Activated CD8-positive, alpha-beta T cell treated with anti-CD3 and anti-CD28 coated beads for 36 hours (primary cell): ENCODE measurements around the gene NFE2L1. TPM values are rescaled to one million over a fixed set of nuclear protein-coding genes. Genes with fewer than 3 reads are reported as not detected.

Experiments
- ATAC-seq: fragments of 200-7000 bp; cut with Tn5 transposase; one replicate; pipeline ENCODE4 v1.10.0; 2021; ENCODE audit warnings: mild to moderate bottlenecking, moderate library complexity
- CTCF ChIA-PET: fragments of 350-600 bp; sonication (Branson Sonifier 250); formaldehyde crosslinking; loops from one replicate; lab custom pipeline; 2021; ENCODE audit warnings: antibody characterized with exemption; lab: Charles Lee
- POLR2A ChIA-PET: fragments of 350-600 bp; sonication (Branson Sonifier 250); formaldehyde crosslinking; loops from one replicate; lab custom pipeline; 2021; ENCODE audit warnings: antibody characterized with exemption; lab: Charles Lee
- DNase-seq: peaks from one replicate; pipeline ENCODE4 v3.0.0-alpha.2; 2020
- H3K27ac Mint-ChIP-seq: one replicate; pipeline ENCODE4 v1.8.0; 2021; ENCODE audit warnings: mild to moderate bottlenecking, mixed read lengths
- H3K27me3 Mint-ChIP-seq: one replicate; pipeline ENCODE4 v1.8.0; 2021; ENCODE audit warnings: mixed read lengths
- H3K36me3 Mint-ChIP-seq: one replicate; pipeline ENCODE4 v1.8.0; 2021; ENCODE audit warnings: low read depth, mixed read lengths
- H3K4me1 Mint-ChIP-seq: one replicate; pipeline ENCODE4 v1.8.0; 2021; ENCODE audit warnings: low read depth, mixed read lengths
- H3K4me3 Mint-ChIP-seq: one replicate; pipeline ENCODE4 v1.8.0; 2021; ENCODE audit warnings: mild to moderate bottlenecking, moderate library complexity, mixed read lengths
- H3K9me3 Mint-ChIP-seq: one replicate; pipeline ENCODE4 v1.8.0; 2021; ENCODE audit warnings: mixed read lengths
- intact Hi-C: fragments of 100-400 bp; cut with micrococcal nuclease; formaldehyde crosslinking; loops from one replicate; pipeline ENCODE4 v1.10.0; 2022
- total RNA-seq, 2 experiments: library from RNA; stranded (reverse); gene quantifications; one replicate each; pipeline ENCODE4 v1.2.3, GENCODE V29; 2021
- TF ChIP-seq, protein P1 (sequence below): fragments of 200-600 bp; IDR thresholded peaks from one replicate; pipeline ENCODE4 v1.8.0; 2022; ENCODE audit warnings: antibody characterized with exemption, mild to moderate bottlenecking

The NFE2L1 gene
- total RNA-seq, 2 experiments from 2014 or later: 88.3 to 90.3 TPM

DNA sequence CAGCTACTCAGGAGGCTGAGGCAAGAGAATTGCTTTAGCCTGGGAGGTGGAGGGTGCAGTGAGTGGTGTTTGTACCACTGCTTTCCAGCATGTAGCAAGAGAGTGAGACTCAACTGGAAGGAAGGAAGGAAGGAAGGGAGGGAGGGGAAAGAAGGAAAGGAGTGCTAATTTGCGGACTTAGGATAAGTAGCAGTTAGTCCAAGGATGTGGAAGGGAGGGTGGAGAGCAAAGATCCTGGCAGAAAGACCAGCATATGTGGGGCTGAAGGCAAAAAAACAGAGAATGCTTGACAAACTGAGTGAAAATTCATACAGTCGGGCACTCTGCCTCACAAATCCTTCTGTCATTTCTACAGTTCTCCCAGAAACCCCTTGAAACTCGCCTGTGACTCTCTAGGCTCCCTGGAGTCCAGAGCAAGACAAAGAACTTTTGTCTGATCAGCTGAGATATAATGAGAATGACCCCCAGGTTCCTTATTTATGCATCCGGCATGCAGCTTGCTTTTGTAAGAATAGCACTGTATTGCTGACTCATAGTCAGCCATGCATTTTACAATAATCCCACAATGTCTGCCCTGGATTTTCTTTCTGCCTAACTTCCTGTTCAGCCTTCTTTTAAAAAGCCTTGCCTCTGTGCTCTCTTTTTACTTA, 45.8 kb upstream of the NFE2L1 start:
- POLR2A ChIA-PET: interaction anchor here (1.0 kb wide), 1 partner anchor 31 kb away, joined by 4 read pairs; the partner anchor contains the start of gene CDK5RAP3
- Mint-ChIP-seq H3K36me3 (no peaks in the 10 kb centered on the region), H3K27me3 (peaks cover 12% of the 10 kb centered on the region), H3K9me3 (no peaks in the 10 kb centered on the region), H3K27ac (no peak overlapping the region), H3K4me3 (no peak overlapping the region), H3K4me1 (peaks cover 2% of the 10 kb centered on the region)
- CTCF ChIA-PET: no interaction called here
- DNase-seq: no peak
- TF ChIP-seq, protein P1, sequence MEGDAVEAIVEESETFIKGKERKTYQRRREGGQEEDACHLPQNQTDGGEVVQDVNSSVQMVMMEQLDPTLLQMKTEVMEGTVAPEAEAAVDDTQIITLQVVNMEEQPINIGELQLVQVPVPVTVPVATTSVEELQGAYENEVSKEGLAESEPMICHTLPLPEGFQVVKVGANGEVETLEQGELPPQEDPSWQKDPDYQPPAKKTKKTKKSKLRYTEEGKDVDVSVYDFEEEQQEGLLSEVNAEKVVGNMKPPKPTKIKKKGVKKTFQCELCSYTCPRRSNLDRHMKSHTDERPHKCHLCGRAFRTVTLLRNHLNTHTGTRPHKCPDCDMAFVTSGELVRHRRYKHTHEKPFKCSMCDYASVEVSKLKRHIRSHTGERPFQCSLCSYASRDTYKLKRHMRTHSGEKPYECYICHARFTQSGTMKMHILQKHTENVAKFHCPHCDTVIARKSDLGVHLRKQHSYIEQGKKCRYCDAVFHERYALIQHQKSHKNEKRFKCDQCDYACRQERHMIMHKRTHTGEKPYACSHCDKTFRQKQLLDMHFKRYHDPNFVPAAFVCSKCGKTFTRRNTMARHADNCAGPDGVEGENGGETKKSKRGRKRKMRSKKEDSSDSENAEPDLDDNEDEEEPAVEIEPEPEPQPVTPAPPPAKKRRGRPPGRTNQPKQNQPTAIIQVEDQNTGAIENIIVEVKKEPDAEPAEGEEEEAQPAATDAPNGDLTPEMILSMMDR: no peak
- intact Hi-C loops: no loop called here
- ATAC-seq: no peak

DNA sequence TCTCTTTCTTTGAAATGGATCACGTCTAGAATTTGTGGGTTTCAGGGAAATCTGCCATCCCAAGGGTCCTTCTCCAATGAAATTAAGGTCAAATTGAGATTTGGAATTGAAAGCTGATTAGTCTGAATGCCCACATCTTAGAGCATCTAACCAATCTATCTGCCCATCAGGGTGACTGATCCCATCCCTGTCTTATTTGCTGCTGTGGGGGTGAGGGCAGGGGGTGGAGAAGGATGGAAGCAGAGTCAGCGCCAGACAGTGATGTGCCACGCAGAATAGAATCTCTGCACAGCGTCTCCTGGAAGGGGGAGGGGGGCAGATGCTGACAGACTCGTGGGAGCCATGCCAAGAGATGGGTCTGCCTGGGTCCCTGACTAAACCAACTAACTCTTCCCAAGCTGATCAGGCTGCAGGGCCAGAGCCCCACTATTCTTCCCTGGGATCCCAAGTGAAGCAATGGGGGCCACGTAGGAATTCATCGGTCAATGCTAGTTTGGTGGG, 45.2 kb upstream of the NFE2L1 start:
- no peak for ATAC-seq
- DNase-seq: no peak
- ChIA-PET CTCF (no interaction called here), POLR2A (interaction anchor here (1.0 kb wide), 1 partner anchor 32 kb away, joined by 4 read pairs; the partner anchor contains the start of gene CDK5RAP3)
- Mint-ChIP-seq H3K27ac (no peak overlapping the region), H3K36me3 (no peaks in the 10 kb centered on the region), H3K27me3 (peaks cover 12% of the 10 kb centered on the region), H3K9me3 (no peaks in the 10 kb centered on the region), H3K4me1 (peaks cover 2% of the 10 kb centered on the region), H3K4me3 (no peak overlapping the region)
- intact Hi-C loops: no loop called here
- TF ChIP-seq, protein P1: no peak

DNA sequence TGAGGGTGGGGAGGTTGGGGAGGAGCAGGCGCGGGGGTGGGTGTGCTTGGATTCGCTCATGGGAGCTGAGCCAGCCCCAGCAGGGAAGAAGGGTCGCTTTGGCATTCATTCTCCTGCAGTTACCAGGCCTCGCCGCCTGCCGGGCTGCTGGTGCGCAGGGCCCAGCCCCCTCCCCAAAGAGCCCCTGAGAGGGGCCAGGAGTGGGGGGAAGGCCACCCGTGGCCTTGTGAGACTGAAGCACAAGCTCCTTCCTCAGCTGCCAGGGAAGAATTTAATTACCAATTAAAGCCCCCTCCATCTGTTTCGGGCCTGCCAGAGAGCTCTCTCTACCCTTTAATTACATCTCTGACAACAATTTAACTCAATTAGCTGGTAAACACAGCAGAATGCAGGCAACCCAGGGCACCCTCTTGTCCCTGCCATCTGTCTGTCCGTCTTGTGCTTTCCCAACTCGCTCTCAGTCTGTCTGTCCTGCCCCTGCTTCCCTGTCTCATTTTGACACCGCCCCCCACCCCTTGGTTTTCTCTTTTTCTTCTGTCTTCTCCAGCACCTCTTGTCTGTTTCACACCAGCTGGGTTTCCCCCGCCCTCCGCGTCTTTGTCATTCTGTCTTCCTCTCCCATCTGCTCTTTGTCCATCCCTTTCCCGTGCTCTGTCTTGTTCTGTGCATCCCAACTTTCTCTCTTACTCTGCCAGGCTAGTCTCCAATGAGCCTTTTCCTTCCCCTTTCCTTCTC, 44.6 kb upstream of the NFE2L1 start:
- ChIA-PET CTCF (no interaction called here), POLR2A (no interaction called here)
- TF ChIP-seq, protein P1: no peak
- Mint-ChIP-seq H3K36me3 (no peaks in the 10 kb centered on the region), H3K27ac (no peak overlapping the region), H3K27me3 (peaks cover 15% of the 10 kb centered on the region), H3K4me1 (peaks cover 2% of the 10 kb centered on the region), H3K4me3 (no peak overlapping the region), H3K9me3 (no peaks in the 10 kb centered on the region)
- intact Hi-C loops: no loop called here
- ATAC-seq (no peak), DNase-seq (no peak)

DNA sequence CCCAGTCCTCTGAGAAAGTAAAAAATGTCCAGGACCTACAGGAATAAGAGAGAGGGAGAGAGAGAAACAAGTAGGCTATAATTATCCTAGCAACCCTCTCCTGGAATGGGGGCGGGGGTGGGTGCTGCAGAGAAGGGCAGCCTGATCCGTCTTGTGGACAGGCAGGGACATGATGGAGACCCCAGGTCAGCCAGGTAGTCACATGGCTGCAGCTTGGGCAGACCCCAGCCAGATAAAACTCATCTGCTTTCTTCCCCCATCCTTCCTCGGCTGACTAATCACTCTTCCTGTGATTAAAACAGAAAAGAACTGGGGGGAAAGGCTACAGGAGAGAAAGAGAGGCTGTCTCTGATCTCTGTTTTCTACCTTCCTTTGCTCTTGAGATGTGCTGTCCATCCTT, 43.2 kb upstream of the NFE2L1 start:
- no peak overlapping the region for H3K4me3 Mint-ChIP-seq
- TF ChIP-seq, protein P1: no peak
- peaks cover 20% of the 10 kb centered on the region for H3K27me3 Mint-ChIP-seq
- intact Hi-C loops: no loop called here
- H3K36me3 Mint-ChIP-seq: no peaks in the 10 kb centered on the region
- H3K4me1 Mint-ChIP-seq: peaks cover 2% of the 10 kb centered on the region
- ATAC-seq (no peak), DNase-seq (no peak)
- CTCF ChIA-PET: no interaction called here
- no peaks in the 10 kb centered on the region for H3K9me3 Mint-ChIP-seq
- no peak overlapping the region for H3K27ac Mint-ChIP-seq
- POLR2A ChIA-PET: no interaction called here
